ENCODE data around the gene CUL7.
"Not testable (repeated sequence)": the region's sequence is repeated elsewhere in the genome, so short reads cannot be mapped to it uniquely, and the experiment has no call there.

Gene CUL7

GRCh38 chr6:43082806-43083655 is 29.4 kb upstream of the CUL7 start:
- no peak for TF ChIP-seq CTCF (IDR thresholded peaks at IDR 0.05; ENCODE audit: low read depth, low read length)
- DNase-seq = no peak
- no peak overlapping the region for H3K27ac ChIP-seq
- H3K9me3 ChIP-seq (ENCODE audit: severe bottlenecking) = no peaks in the 10 kb centered on the region
- H3K27me3 ChIP-seq (ENCODE audit: insufficient read depth, low read depth, severe bottlenecking) = no peaks in the 10 kb centered on the region
- H3K36me3 ChIP-seq = no peaks in the 10 kb centered on the region
- no peak overlapping the region for H3K4me3 ChIP-seq (ENCODE audit: low read depth, low read length)

- H3K27ac ChIP-seq; H3K9me3 ChIP-seq (ENCODE audit: severe bottlenecking); H3K36me3 ChIP-seq; DNase-seq; H3K27me3 ChIP-seq (ENCODE audit: insufficient read depth, low read depth, severe bottlenecking); H3K4me3 ChIP-seq (ENCODE audit: low read depth, low read length): not testable (repeated sequence)
Observed at GRCh38 chr6:43081922-43082321, 28.3 kb upstream of the CUL7 start.

GRCh38 chr6:43081043-43081442 is 27.4 kb upstream of the CUL7 start:
- TF ChIP-seq CTCF (IDR thresholded peaks at IDR 0.05; ENCODE audit: low read depth, low read length) = no peak
- Histone ChIP-seq H3K27ac (no peak overlapping the region), H3K36me3 (peaks cover 15% of the 10 kb centered on the region), H3K4me3 (ENCODE audit: low read depth, low read length) (no peak overlapping the region), H3K9me3 (ENCODE audit: severe bottlenecking) (no peaks in the 10 kb centered on the region), H3K27me3 (ENCODE audit: insufficient read depth, low read depth, severe bottlenecking) (no peaks in the 10 kb centered on the region)
- no peak for DNase-seq

- peaks cover 21% of the 10 kb centered on the region for H3K36me3 ChIP-seq
- no peak for TF ChIP-seq CTCF (IDR thresholded peaks at IDR 0.05; ENCODE audit: low read depth, low read length)
- no peak overlapping the region for H3K27ac ChIP-seq
- no peaks in the 10 kb centered on the region for H3K27me3 ChIP-seq (ENCODE audit: insufficient read depth, low read depth, severe bottlenecking)
- H3K4me3 ChIP-seq (ENCODE audit: low read depth, low read length) = no peak overlapping the region
- no peak for DNase-seq
- no peaks in the 10 kb centered on the region for H3K9me3 ChIP-seq (ENCODE audit: severe bottlenecking)
Observed at GRCh38 chr6:43078691-43079090, 25.0 kb upstream of the CUL7 start.

GRCh38 chr6:43077981-43078511 is 24.4 kb upstream of the CUL7 start:
- no peaks in the 10 kb centered on the region for H3K27me3 ChIP-seq (ENCODE audit: insufficient read depth, low read depth, severe bottlenecking)
- no peak for DNase-seq
- H3K27ac ChIP-seq = no peak overlapping the region
- no peaks in the 10 kb centered on the region for H3K9me3 ChIP-seq (ENCODE audit: severe bottlenecking)
- H3K36me3 ChIP-seq = peaks cover 23% of the 10 kb centered on the region
- H3K4me3 ChIP-seq (ENCODE audit: low read depth, low read length) = no peak overlapping the region
- TF ChIP-seq CTCF (IDR thresholded peaks at IDR 0.05; ENCODE audit: low read depth, low read length) = no peak

- Histone ChIP-seq H3K27me3 (ENCODE audit: insufficient read depth, low read depth, severe bottlenecking) (no peaks in the 10 kb centered on the region), H3K27ac (peak overlapping the region; percentile 88), H3K4me3 (ENCODE audit: low read depth, low read length) (peak overlapping the region; percentile 78), H3K9me3 (ENCODE audit: severe bottlenecking) (no peaks in the 10 kb centered on the region), H3K36me3 (peaks cover 28% of the 10 kb centered on the region)
- TF ChIP-seq CTCF (IDR thresholded peaks at IDR 0.05; ENCODE audit: low read depth, low read length) = no peak
- DNase-seq = no peak
Observed at GRCh38 chr6:43077333-43077809, 23.7 kb upstream of the CUL7 start.

Measured in WERI-Rb-1 (cell line).